ENCODE results near the gene KIAA1328. TPM values are rescaled to one million over a fixed set of nuclear protein-coding genes. Genes with fewer than 3 reads are reported as not detected.

The KIAA1328 gene
- total RNA-seq, 2 donors from 2014 or later = 14.4 to 22.7 TPM

GRCh38 chr18:37085362-37085761 lies 256.4 kb downstream of the KIAA1328 start:
- ATAC-seq (ENCODE audit: insufficient number of reproducible peaks, low FRiP score, low read depth) = no peak

GRCh38 chr18:37107748-37108522 lies 279.0 kb downstream of the KIAA1328 start:
- Histone ChIP-seq H3K4me1 (ENCODE audit: control insufficient read depth in 1 of 2, low read depth in 2 of 2) (no peaks in the 10 kb centered on the region), H3K36me3 (no peaks in the 10 kb centered on the region), H3K4me3 (no peak overlapping the region), H3K27ac (no peak overlapping the region), H3K9me3 (peaks cover 15% of the 10 kb centered on the region), H3K27me3 (replicated peaks; ENCODE audit: insufficient read depth) (no peaks in the 10 kb centered on the region)
- ATAC-seq (ENCODE audit: insufficient number of reproducible peaks, low FRiP score, low read depth) = no peak
- no peak for DNase-seq (ENCODE audit: low spot score)
- TF ChIP-seq CTCF (IDR thresholded peaks at IDR 0.05) = no peak

More at GRCh38 chr18:37085362-37085761, 256.4 kb downstream of the KIAA1328 start:
- Histone ChIP-seq H3K27ac (no peak overlapping the region), H3K27me3 (replicated peaks; ENCODE audit: insufficient read depth) (no peaks in the 10 kb centered on the region), H3K9me3 (no peaks in the 10 kb centered on the region), H3K4me3 (no peak overlapping the region), H3K36me3 (no peaks in the 10 kb centered on the region), H3K4me1 (ENCODE audit: control insufficient read depth in 1 of 2, low read depth in 2 of 2) (no peaks in the 10 kb centered on the region)
- no peak for DNase-seq (ENCODE audit: low spot score)
- TF ChIP-seq CTCF (IDR thresholded peaks at IDR 0.05) = no peak

GRCh38 chr18:37122877-37123276 lies 293.9 kb downstream of the KIAA1328 start:
- H3K4me1 ChIP-seq (ENCODE audit: control insufficient read depth in 1 of 2, low read depth in 2 of 2) = no peaks in the 10 kb centered on the region
- ATAC-seq (ENCODE audit: insufficient number of reproducible peaks, low FRiP score, low read depth) (no peak), DNase-seq (ENCODE audit: low spot score) (no peak)
- no peak for TF ChIP-seq CTCF (IDR thresholded peaks at IDR 0.05)
- H3K27ac ChIP-seq = no peak overlapping the region
- H3K4me3 ChIP-seq = no peak overlapping the region
- no peaks in the 10 kb centered on the region for H3K36me3 ChIP-seq
- no peaks in the 10 kb centered on the region for H3K27me3 ChIP-seq (replicated peaks; ENCODE audit: insufficient read depth)
- no peaks in the 10 kb centered on the region for H3K9me3 ChIP-seq

- DNase-seq (ENCODE audit: low spot score) (no peak), ATAC-seq (ENCODE audit: insufficient number of reproducible peaks, low FRiP score, low read depth) (no peak)
Observed at GRCh38 chr18:37124516-37124915, 295.6 kb downstream of the KIAA1328 start.

GRCh38 chr18:37135177-37135576 lies 306.2 kb downstream of the KIAA1328 start:
- no peaks in the 10 kb centered on the region for H3K36me3 ChIP-seq
- no peak overlapping the region for H3K27ac ChIP-seq
- no peaks in the 10 kb centered on the region for H3K4me1 ChIP-seq (ENCODE audit: control insufficient read depth in 1 of 2, low read depth in 2 of 2)
- H3K9me3 ChIP-seq = peaks cover 3% of the 10 kb centered on the region
- H3K27me3 ChIP-seq (replicated peaks; ENCODE audit: insufficient read depth) = no peaks in the 10 kb centered on the region
- no peak for DNase-seq (ENCODE audit: low spot score)
- H3K4me3 ChIP-seq = no peak overlapping the region
- no peak for TF ChIP-seq CTCF (IDR thresholded peaks at IDR 0.05)
- no peak for ATAC-seq (ENCODE audit: insufficient number of reproducible peaks, low FRiP score, low read depth)

More at GRCh38 chr18:37124516-37124915, 295.6 kb downstream of the KIAA1328 start:
- Histone ChIP-seq H3K36me3 (no peaks in the 10 kb centered on the region), H3K4me3 (no peak overlapping the region), H3K4me1 (ENCODE audit: control insufficient read depth in 1 of 2, low read depth in 2 of 2) (no peaks in the 10 kb centered on the region), H3K27ac (no peak overlapping the region), H3K9me3 (no peaks in the 10 kb centered on the region), H3K27me3 (replicated peaks; ENCODE audit: insufficient read depth) (no peaks in the 10 kb centered on the region)
- TF ChIP-seq CTCF (IDR thresholded peaks at IDR 0.05) = no peak
